GM12878 (cell line): Measurements from ENCODE around the gene ECM2. TPM values are rescaled to one million over a fixed set of nuclear protein-coding genes. Genes with fewer than 3 reads are reported as not detected.

Experiments used
- ATAC-seq: fragments of 200-7000 bp; cut with Tn5 transposase; 3 replicates; pipeline ENCODE4 v1.9.1; 2020; ENCODE audit warnings: mild to moderate bottlenecking, moderate library complexity
- BruUV-seq: library from RNA; stranded (reverse); fragments of 400-500 nt; replicated peaks from 2 replicates; lab custom pipeline; 2021; lab: Mats Ljungman, UMichigan
- CTCF ChIA-PET: fragments of 300-600 bp; sonication (Branson Sonifier 250); formaldehyde crosslinking; extraction: SDS; loops from one replicate; lab custom pipeline; 2021; ENCODE audit warnings: inconsistent platforms; lab: Yijun Ruan, JAX
- POLR2A ChIA-PET: fragments of 350-600 bp; formaldehyde crosslinking; extraction: SDS; loops from one replicate; lab custom pipeline; 2021; ENCODE audit warnings: inconsistent platforms; lab: Charles Lee
- RAD21 ChIA-PET: fragments of 300-600 bp; sonication (Branson Sonifier 250); formaldehyde crosslinking; loops from one replicate; lab custom pipeline; 2023; ENCODE audit warnings: antibody characterized with exemption; ENCODE audit not compliant: unreplicated experiment; lab: Charles Lee
- SMC1A ChIA-PET: fragments of 300-600 bp; sonication (Branson Sonifier 250); formaldehyde crosslinking; loops from one replicate; lab custom pipeline; 2023; ENCODE audit not compliant: unreplicated experiment, uncharacterized antibody; lab: Charles Lee
- DNase-seq: peaks from one replicate; pipeline ENCODE4 v3.0.0-alpha.2; 2011; ENCODE audit warnings: low read depth, low spot score
- FAIRE-seq: peaks from 3 replicates; lab custom pipeline; 2011; peaks lifted over from hg19 to GRCh38; lab: Jason Lieb, UNC
- H2AFZ ChIP-seq: 2 replicates; pipeline ENCODE4 v1.6.0; 2011; ENCODE audit warnings: low read depth, low read length, control low read depth; ENCODE audit not compliant: control insufficient read depth
- H3K27ac ChIP-seq: 2 replicates; pipeline ENCODE4 v1.5.1; 2011; ENCODE audit warnings: control low read depth; ENCODE audit not compliant: control insufficient read depth, insufficient read depth
- H3K27me3 ChIP-seq, 2 experiments: replicated peaks in 1 of 2; 2 replicates each; pipeline versions ENCODE4 v1.6.0 to v1.6.1; 2011; ENCODE audit warnings: low read length in 1 of 2; ENCODE audit not compliant: control insufficient read depth in 2 of 2, insufficient read depth in 2 of 2
- H3K36me3 ChIP-seq, 2 experiments: 2 replicates each; pipeline ENCODE4 v1.5.1; 2011; ENCODE audit warnings: low read length in 1 of 2; ENCODE audit not compliant: control insufficient read depth in 2 of 2, insufficient read depth in 2 of 2
- H3K4me1 ChIP-seq: 2 replicates; pipeline ENCODE4 v1.6.1; 2011; ENCODE audit warnings: mild to moderate bottlenecking, low read length, moderate library complexity, mixed read lengths; ENCODE audit not compliant: control insufficient read depth, insufficient read depth
- H3K4me2 ChIP-seq: 2 replicates; pipeline ENCODE4 v1.6.0; 2011; ENCODE audit warnings: control low read depth; ENCODE audit not compliant: control insufficient read depth, insufficient read depth
- H3K4me3 ChIP-seq: fragments of 200-600 bp; sonication (generic); 2 replicates; pipeline ENCODE4 v1.5.1; 2016
- H3K79me2 ChIP-seq: 2 replicates; pipeline ENCODE4 v1.6.0; 2011; ENCODE audit warnings: low read length; ENCODE audit not compliant: control insufficient read depth, insufficient read depth
- H3K9ac ChIP-seq: 2 replicates; pipeline ENCODE4 v1.8.0; 2011; ENCODE audit warnings: low read length, control low read depth, mixed read lengths; ENCODE audit not compliant: control insufficient read depth, insufficient read depth
- H3K9me3 ChIP-seq: replicated peaks from 3 replicates; pipeline ENCODE4 v1.5.1; 2011; ENCODE audit warnings: mild to moderate bottlenecking, low read length; ENCODE audit not compliant: control insufficient read depth, insufficient read depth
- H4K20me1 ChIP-seq: 2 replicates; pipeline ENCODE4 v1.6.0; 2011; ENCODE audit not compliant: control insufficient read depth, insufficient read depth
- BCLAF1 ChIP-seq: fragments of 450-650 bp; IDR thresholded peaks from 2 replicates; pipeline ENCODE4 v1.6.1; 2017; ENCODE audit warnings: antibody characterized with exemption, mild to moderate bottlenecking, moderate library complexity
- ETV6 ChIP-seq, 2 experiments: fragments of 450-650 bp in 1 of 2; IDR thresholded peaks in 1 of 2; conservative IDR thresholded peaks in 1 of 2; 2 replicates each; pipeline ENCODE4 v1.6.1; 2014; ENCODE audit warnings: antibody characterized with exemption in 1 of 2, borderline replicate concordance in 1 of 2, low read depth in 1 of 2, mild to moderate bottlenecking in 1 of 2, moderate library complexity in 1 of 2
- FOS ChIP-seq: IDR thresholded peaks from 3 replicates; pipeline ENCODE4 v1.6.1; 2011; ENCODE audit warnings: borderline replicate concordance; ENCODE audit not compliant: insufficient read length; ENCODE audit errors: extremely low read depth
- JUNB ChIP-seq: IDR thresholded peaks from 2 replicates; pipeline ENCODE4 v1.6.1; 2016; ENCODE audit warnings: antibody characterized with exemption, mild to moderate bottlenecking
- LARP7 ChIP-seq: fragments of 450-650 bp; IDR thresholded peaks from 2 replicates; pipeline ENCODE4 v1.6.1; 2017; ENCODE audit warnings: mild to moderate bottlenecking
- NFIC ChIP-seq: IDR thresholded peaks from 2 replicates; pipeline ENCODE4 v1.6.1; 2012; ENCODE audit warnings: low read depth, mild to moderate bottlenecking, inconsistent platforms, low read length, moderate library complexity
- PAX8 ChIP-seq: fragments of 450-650 bp; IDR thresholded peaks from 2 replicates; pipeline ENCODE4 v1.6.1; 2017; ENCODE audit warnings: mild to moderate bottlenecking, moderate library complexity
- SMC3 ChIP-seq: IDR thresholded peaks from 2 replicates; pipeline ENCODE4 v1.6.1; 2011; ENCODE audit warnings: low read length, improper control_type of control experiment, borderline replicate concordance
- ZBED1 ChIP-seq: IDR thresholded peaks from 2 replicates; pipeline ENCODE4 v1.6.1; 2016; ENCODE audit warnings: borderline replicate concordance
- ZBTB33 ChIP-seq: fragments of 450-650 bp; IDR thresholded peaks from 2 replicates; pipeline ENCODE4 v1.6.1; 2017; ENCODE audit warnings: mild to moderate bottlenecking
- ZBTB4 ChIP-seq: fragments of 450-650 bp; formaldehyde crosslinking; IDR thresholded peaks from 2 replicates; pipeline ENCODE4 v1.4.0; 2022; ENCODE audit warnings: mild to moderate bottlenecking, moderate library complexity
- WGBS: methylation state at CpG from one replicate; pipeline ENCODE4 v1.1.6; 2016; ENCODE audit warnings: low lambda C conversion rate; ENCODE audit not compliant: insufficient replicate concordance, insufficient coverage; ENCODE audit errors: missing lambda C conversion rate; 5-methylcytosine and 5-hydroxymethylcytosine counted together
- in situ Hi-C: fragments of 300-500 bp; cut with MboI; formaldehyde crosslinking; loops from 9 replicates; pipeline ENCODE4 v1.14.3; 2018; ENCODE audit warnings: mixed read lengths
- intact Hi-C: fragments of 100-400 bp; cut with micrococcal nuclease; formaldehyde crosslinking; loops from one replicate; pipeline ENCODE4 v1.14.2; 2022; ENCODE audit not compliant: unreplicated experiment
- polyA plus RNA-seq, 11 experiments: library from polyadenylated mRNA; depleted of rRNA in 4 of 11; unstranded in 6 of 11; stranded (reverse) in 5 of 11; fragments of >200 nt; fragmentation: Nextera tagmentation in 4 of 11; fragmentation: Illumina TruSeq in 1 of 11; extraction: Ambion mirVana in 4 of 11; extraction: Trizol in 1 of 11; gene quantifications; 1 replicate in 1 of 11; 2 replicates in 10 of 11; pipeline versions ENCODE4 v1.2.1 to v1.2.3, GENCODE V29; 2011 to 2016; ENCODE audit warnings: inconsistent platforms in 2 of 11, missing spikeins in 2 of 11, low read depth in 1 of 11
- total RNA-seq, 4 experiments: library from RNA; depleted of rRNA in 3 of 4; stranded (reverse); fragments of >200 nt in 3 of 4; fragmentation: Illumina TruSeq in 1 of 4; extraction: Trizol in 1 of 4; gene quantifications; 2 replicates each; pipeline versions ENCODE4 v1.2.1 to v1.2.3, GENCODE V29; 2013 to 2021

The ECM2 gene
- total and polyA plus RNA-seq, 10 of the 15 experiments (the other 5 are each of a cell fraction or from before 2014, with no cell fraction given) = 0.03 to 0.67 (median 0.09) TPM; not detected in 2

- TF ChIP-seq BCLAF1 (no peak), NFIC (no peak), SMC3 (no peak), FOS (no peak), LARP7 (no peak), ZBED1 (no peak), ZBTB33 (no peak), JUNB (no peak), PAX8 (no peak)
These were observed 61.2 kb downstream of the ECM2 start (continued) for GRCh38 chr9:92474587-92474986.

- no peak overlapping the region for H3K4me2 ChIP-seq
- in situ Hi-C loops (no loop called here), intact Hi-C loops (no loop called here)
- ChIA-PET RAD21 (no interaction called here), SMC1A (interaction anchor here (0.9 to 2.6 kb wide), 2 partner anchors 8 to 18 kb away, joined by 3 to 9 read pairs; no protein-coding TSS in a partner anchor), POLR2A (interaction anchor here (0.6 kb wide), 1 partner anchor 19 kb away, joined by 7 read pairs; no protein-coding TSS in a partner anchor), CTCF (interaction anchor here (1.1 kb wide), 2 partner anchors 9 to 12 kb away, joined by 3 to 6 read pairs; no protein-coding TSS in a partner anchor)
- H3K4me1 ChIP-seq = no peaks in the 10 kb centered on the region
- no peak overlapping the region for H3K9ac ChIP-seq
- no peaks in the 10 kb centered on the region for H3K27me3 ChIP-seq
- no peaks in the 10 kb centered on the region for H3K9me3 ChIP-seq
- H4K20me1 ChIP-seq = no peaks in the 10 kb centered on the region
- H3K36me3 ChIP-seq = no peaks in the 10 kb centered on the region
- H3K27ac ChIP-seq = no peak overlapping the region
- H3K4me3 ChIP-seq = no peak overlapping the region
- ATAC-seq (no peak), FAIRE-seq (no peak), DNase-seq (no peak)
- WGBS = 97% methylated on average over 2 of the region's 2 CpGs
- H2AFZ ChIP-seq = no peak overlapping the region
- no peaks in the 10 kb centered on the region for H3K79me2 ChIP-seq
- no TSS peak for BruUV-seq
- TF ChIP-seq ZBTB4 (CRISPR knock-in tag) (no peak), ETV6 (conservative IDR thresholded peaks at IDR 0.05 in 1 of 2, IDR thresholded peaks at IDR 0.05 in 1 of 2; ENCODE audit: borderline replicate concordance in 1 of 2, low read depth in 1 of 2) (no peak)
These were observed 67.6 kb downstream of the ECM2 start for GRCh38 chr9:92468206-92468605.
